Peyer's patch (tissue), 4 donors: Measurements from ENCODE around the gene TMEM259. TPM values are rescaled to one million over a fixed set of nuclear protein-coding genes. Genes with fewer than 3 reads are reported as not detected.

Source experiments
- DNase-seq, 3 donors: peaks; one replicate each; pipeline ENCODE4 v3.0.0-alpha.2; 2017 to 2019
- H3K27ac ChIP-seq, 4 donors: fragments of 200-600 bp; sonication (generic); one replicate each; pipeline ENCODE4 v1.5.1; 2016 to 2019
- H3K27me3 ChIP-seq, 2 donors: fragments of 200-600 bp; sonication (generic); one replicate each; pipeline ENCODE4 v1.5.1; 2019
- H3K36me3 ChIP-seq, 3 donors: fragments of 200-600 bp; sonication (generic); one replicate each; pipeline ENCODE4 v1.5.1; 2016 to 2019
- H3K4me1 ChIP-seq, 4 donors: fragments of 200-600 bp; sonication (generic); one replicate each; pipeline ENCODE4 v1.5.1; 2016 to 2019
- H3K4me3 ChIP-seq, 4 donors: fragments of 200-600 bp; sonication (generic); 1 replicate in 3 of 4; 2 replicates in 1 of 4; pipeline ENCODE4 v1.5.1; 2016 to 2019; ENCODE audit warnings: mild to moderate bottlenecking in 1 of 4
- H3K9me3 ChIP-seq, 4 donors: fragments of 200-600 bp; sonication (generic); one replicate each; pipeline ENCODE4 v1.5.1; 2016 to 2019; ENCODE audit warnings: mild to moderate bottlenecking in 1 of 4
- POLR2A ChIP-seq, 2 donors: fragments of 450-650 bp; IDR thresholded peaks; one replicate each; pipeline ENCODE4 v1.5.1; 2017; ENCODE audit warnings: antibody characterized with exemption in 2 of 2, mild to moderate bottlenecking in 2 of 2, moderate library complexity in 2 of 2
- total RNA-seq, 4 donors: library from RNA; depleted of rRNA; stranded (reverse); fragments of >200 nt; gene quantifications; one replicate each; pipeline ENCODE4 v1.1.0, GENCODE V29; 2016
- TF ChIP-seq, protein P1 (sequence below), 6 experiments: fragments of 450-650 bp in 4 of 6; fragments of 200-600 bp in 2 of 6; sonication (generic) in 1 of 6; IDR thresholded peaks; one replicate each; pipeline ENCODE4 v1.5.1; 2017 to 2019; ENCODE audit warnings: antibody characterized with exemption in 6 of 6, mild to moderate bottlenecking in 3 of 6, moderate library complexity in 1 of 6

Gene TMEM259
- total RNA-seq, 4 donors from 2014 or later = 287 to 409 (median 366) TPM

DNA sequence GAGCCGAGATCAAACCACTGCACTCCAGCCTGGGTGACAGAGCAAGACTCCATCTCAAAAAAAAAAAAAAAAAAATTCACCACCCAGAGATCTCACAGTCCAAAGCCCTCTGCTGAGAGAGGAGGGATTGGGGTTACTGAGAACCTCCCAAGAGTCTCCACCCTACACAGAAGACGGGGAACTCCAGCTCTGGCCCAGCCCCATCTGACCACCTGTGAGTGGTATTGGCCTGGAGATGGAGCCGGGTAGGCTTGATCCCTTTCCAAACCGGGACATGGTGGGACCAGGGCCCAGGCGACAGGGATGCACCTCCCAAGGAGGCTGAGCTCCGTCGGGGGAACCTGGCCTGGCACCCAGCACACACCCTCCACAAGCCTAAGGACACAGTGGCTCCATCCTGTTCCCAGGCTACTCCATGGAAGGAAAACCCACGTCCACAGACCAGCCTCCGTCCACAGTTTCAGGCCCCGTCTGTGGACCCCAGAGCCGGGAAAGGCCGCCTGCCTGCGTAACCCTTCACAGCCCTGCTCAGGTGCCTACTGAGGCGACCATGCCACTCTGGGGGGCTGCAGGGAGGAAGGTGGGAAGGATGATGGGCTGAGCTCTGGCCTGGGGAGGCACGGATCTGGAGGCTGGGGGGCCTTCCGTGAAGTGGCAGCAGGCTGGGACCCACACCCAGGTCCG, 1.8 kb downstream of the TMEM259 start:
- Histone ChIP-seq H3K27me3 (no peaks in the 10 kb centered on the region), H3K9me3 (no peaks in the 10 kb centered on the region), H3K4me3 (peak overlapping the region; percentile 89 to 98 (median 92)), H3K4me1 (peaks cover 16 to 60% (median 45%) of the 10 kb centered on the region in 4 donors), H3K36me3 (peaks cover 0 to 17% (median 0%) of the 10 kb centered on the region in 3 donors), H3K27ac (peak overlapping the region in 1 of 4 donors; percentile 95)
- TF ChIP-seq POLR2A (IDR thresholded peaks at IDR 0.05) = no peak
- TF ChIP-seq, protein P1, sequence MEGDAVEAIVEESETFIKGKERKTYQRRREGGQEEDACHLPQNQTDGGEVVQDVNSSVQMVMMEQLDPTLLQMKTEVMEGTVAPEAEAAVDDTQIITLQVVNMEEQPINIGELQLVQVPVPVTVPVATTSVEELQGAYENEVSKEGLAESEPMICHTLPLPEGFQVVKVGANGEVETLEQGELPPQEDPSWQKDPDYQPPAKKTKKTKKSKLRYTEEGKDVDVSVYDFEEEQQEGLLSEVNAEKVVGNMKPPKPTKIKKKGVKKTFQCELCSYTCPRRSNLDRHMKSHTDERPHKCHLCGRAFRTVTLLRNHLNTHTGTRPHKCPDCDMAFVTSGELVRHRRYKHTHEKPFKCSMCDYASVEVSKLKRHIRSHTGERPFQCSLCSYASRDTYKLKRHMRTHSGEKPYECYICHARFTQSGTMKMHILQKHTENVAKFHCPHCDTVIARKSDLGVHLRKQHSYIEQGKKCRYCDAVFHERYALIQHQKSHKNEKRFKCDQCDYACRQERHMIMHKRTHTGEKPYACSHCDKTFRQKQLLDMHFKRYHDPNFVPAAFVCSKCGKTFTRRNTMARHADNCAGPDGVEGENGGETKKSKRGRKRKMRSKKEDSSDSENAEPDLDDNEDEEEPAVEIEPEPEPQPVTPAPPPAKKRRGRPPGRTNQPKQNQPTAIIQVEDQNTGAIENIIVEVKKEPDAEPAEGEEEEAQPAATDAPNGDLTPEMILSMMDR (IDR thresholded peaks at IDR 0.05) = no peak
- no peak for DNase-seq

DNA sequence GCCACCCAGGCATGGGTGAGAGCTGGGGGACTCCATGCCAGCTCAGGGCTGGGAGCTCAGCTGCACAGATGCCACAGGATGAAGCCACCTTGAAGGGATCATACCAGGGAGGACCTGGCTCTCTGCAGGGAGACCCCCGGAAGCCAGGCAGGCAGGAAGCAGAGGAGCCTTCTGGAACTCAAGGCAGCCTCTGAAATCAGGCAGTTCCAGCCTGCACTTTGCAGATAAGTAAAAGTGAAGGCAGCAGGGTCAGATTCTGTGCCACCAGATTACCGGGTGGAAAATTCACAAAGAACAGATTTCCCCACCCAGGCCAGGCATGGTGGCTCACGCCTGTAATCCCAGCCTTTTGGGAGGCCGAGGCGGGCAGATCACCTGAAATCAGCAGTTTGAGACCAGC, 2.5 kb downstream of the TMEM259 start:
- no peak for DNase-seq
- peaks cover 16 to 60% (median 45%) of the 10 kb centered on the region in 4 donors for H3K4me1 ChIP-seq
- TF ChIP-seq, protein P1 (IDR thresholded peaks at IDR 0.05) = no peak
- TF ChIP-seq POLR2A (IDR thresholded peaks at IDR 0.05) = no peak
- H3K27ac ChIP-seq = peak overlapping the region; percentile 25 to 82 (median 65)
- H3K4me3 ChIP-seq = peak overlapping the region in 1 of 4 donors; percentile 31
- no peaks in the 10 kb centered on the region for H3K27me3 ChIP-seq
- H3K36me3 ChIP-seq = peaks cover 0 to 24% (median 0%) of the 10 kb centered on the region in 3 donors
- H3K9me3 ChIP-seq = no peaks in the 10 kb centered on the region

DNA sequence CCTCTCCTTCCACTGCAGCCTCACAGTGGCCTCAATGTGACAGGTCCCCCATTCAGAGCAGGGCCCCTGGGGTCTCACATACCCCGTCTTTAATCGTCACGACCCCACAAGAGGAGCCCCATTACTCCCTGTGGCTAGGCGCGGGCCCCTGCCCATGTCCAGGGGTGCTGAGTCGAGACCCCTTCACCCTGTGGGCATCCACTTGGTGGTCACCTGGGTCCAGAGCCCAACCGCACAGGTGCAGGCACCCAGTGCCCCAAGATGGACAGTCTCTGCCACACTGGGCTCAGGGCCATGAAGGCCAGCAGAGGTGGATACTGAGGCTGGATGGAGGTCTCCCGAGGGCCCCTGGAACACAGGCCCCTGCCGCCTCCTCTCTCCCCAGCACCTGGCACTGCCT, 3.0 kb downstream of the TMEM259 start:
- no peak for DNase-seq
- Histone ChIP-seq H3K4me3 (peak overlapping the region in 3 of 4 donors; percentile 7 to 31 (median 10)), H3K9me3 (no peaks in the 10 kb centered on the region), H3K36me3 (peaks cover 0 to 28% (median 0%) of the 10 kb centered on the region in 3 donors), H3K27ac (peak overlapping the region; percentile 25 to 82 (median 65)), H3K4me1 (peaks cover 16 to 60% (median 45%) of the 10 kb centered on the region in 4 donors), H3K27me3 (no peaks in the 10 kb centered on the region)
- no peak for TF ChIP-seq POLR2A (IDR thresholded peaks at IDR 0.05)
- TF ChIP-seq, protein P1 (IDR thresholded peaks at IDR 0.05) = no peak

- peak overlapping the region; percentile 51 to 82 (median 66) for H3K27ac ChIP-seq
- H3K27me3 ChIP-seq = no peaks in the 10 kb centered on the region
- H3K4me3 ChIP-seq = peak overlapping the region in 3 of 4 donors; percentile 7 to 31 (median 10)
- peak in 2 of 3 donors; percentile 80 to 83 for DNase-seq
- peaks cover 16 to 60% (median 45%) of the 10 kb centered on the region in 4 donors for H3K4me1 ChIP-seq
- TF ChIP-seq POLR2A (IDR thresholded peaks at IDR 0.05) = no peak
- TF ChIP-seq, protein P1 (IDR thresholded peaks at IDR 0.05) = no peak
- H3K9me3 ChIP-seq = no peaks in the 10 kb centered on the region
- peaks cover 0 to 34% (median 0%) of the 10 kb centered on the region in 3 donors for H3K36me3 ChIP-seq
These were observed 3.6 kb downstream of the TMEM259 start for GRCh38 chr19:1017115-1017905.

DNA sequence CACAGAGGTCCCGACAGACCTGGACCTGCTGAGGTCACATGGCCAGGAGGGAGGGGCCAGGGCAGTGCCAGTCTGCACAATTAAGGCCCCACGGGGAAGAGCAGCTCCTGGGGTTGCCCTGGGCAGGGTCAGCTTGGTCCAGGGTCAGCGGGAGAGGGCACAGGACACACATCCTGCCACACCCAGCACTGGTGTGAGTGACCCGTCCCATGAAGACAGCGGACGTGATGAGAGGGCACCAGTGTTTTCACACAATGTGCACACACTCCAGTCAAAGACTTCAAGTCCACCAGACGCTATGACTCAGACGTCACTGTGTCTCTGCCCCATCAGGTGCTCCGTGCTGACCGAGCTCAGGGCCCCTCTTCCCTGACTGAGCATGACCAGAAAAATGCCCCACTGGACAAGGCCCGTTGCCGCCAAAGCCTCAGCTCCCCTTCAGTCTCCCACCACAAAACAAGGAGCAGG, 4.2 kb downstream of the TMEM259 start:
- Histone ChIP-seq H3K4me1 (peaks cover 16 to 56% (median 45%) of the 10 kb centered on the region in 4 donors), H3K4me3 (peak overlapping the region in 2 of 4 donors; percentile 7 to 31)

More for the DNA sequence above, 4.2 kb downstream of the TMEM259 start:
- Histone ChIP-seq H3K9me3 (no peaks in the 10 kb centered on the region), H3K27ac (peak overlapping the region; percentile 51 to 82 (median 66)), H3K36me3 (peaks cover 0 to 41% (median 0%) of the 10 kb centered on the region in 3 donors), H3K27me3 (no peaks in the 10 kb centered on the region)
- peak in 2 of 3 donors; percentile 67 to 78 for DNase-seq
- TF ChIP-seq POLR2A (IDR thresholded peaks at IDR 0.05) = no peak
- TF ChIP-seq, protein P1 (IDR thresholded peaks at IDR 0.05) = no peak
